Endothelial cell of umbilical vein (primary cell): ENCODE results near the gene IST1. TPM values are rescaled to one million over a fixed set of nuclear protein-coding genes. Genes with fewer than 3 reads are reported as not detected.

Experiments used
- BruUV-seq: library from RNA; stranded (reverse); fragments of 400-500 nt; replicated peaks from 2 replicates; lab custom pipeline; 2021; lab: Mats Ljungman, UMichigan
- CTCF ChIA-PET: fragments of 300-600, 350-600 bp; sonication (Branson Sonifier 250); formaldehyde crosslinking; loops from one replicate; lab custom pipeline; 2021; ENCODE audit warnings: antibody characterized with exemption, inconsistent platforms; lab: Charles Lee
- POLR2A ChIA-PET: fragments of 300-600, 350-600 bp; sonication (Branson Sonifier 250); formaldehyde crosslinking; loops from one replicate; lab custom pipeline; 2021; ENCODE audit warnings: antibody characterized with exemption, inconsistent platforms; lab: Charles Lee
- DNase-seq: peaks from one replicate; pipeline ENCODE4 v3.0.0-alpha.2; 2011; ENCODE audit warnings: low read depth, low spot score
- FAIRE-seq: peaks from 2 replicates; lab custom pipeline; 2011; peaks lifted over from hg19 to GRCh38; lab: Jason Lieb, UNC
- H2AFZ ChIP-seq: 2 replicates; pipeline ENCODE4 v1.6.0; 2012; ENCODE audit warnings: low read depth, low read length, control low read depth, inconsistent platforms
- H3K27ac ChIP-seq: 2 replicates; pipeline ENCODE4 v1.5.1; 2011; ENCODE audit warnings: low read depth, mild to moderate bottlenecking, control low read depth, low read length, moderate library complexity; ENCODE audit not compliant: insufficient read depth
- H3K27me3 ChIP-seq, 2 experiments: 2 replicates each; pipeline versions ENCODE4 v1.6.0 to v1.6.1; 2011; ENCODE audit warnings: low read length in 2 of 2, mixed read lengths in 1 of 2; ENCODE audit not compliant: control insufficient read depth in 2 of 2, insufficient read depth in 2 of 2
- H3K36me3 ChIP-seq, 2 experiments: 2 replicates in 1 of 2; 3 replicates in 1 of 2; pipeline ENCODE4 v1.5.1; 2011; ENCODE audit warnings: low read length in 2 of 2, mild to moderate bottlenecking in 1 of 2, moderate library complexity in 1 of 2; ENCODE audit not compliant: control insufficient read depth in 2 of 2, insufficient read depth in 2 of 2; ENCODE audit errors: extremely low read depth in 1 of 2
- H3K4me1 ChIP-seq: 3 replicates; pipeline ENCODE4 v1.5.1; 2011; ENCODE audit warnings: mild to moderate bottlenecking, low read length; ENCODE audit not compliant: control insufficient read depth, insufficient read depth; ENCODE audit errors: extremely low read depth
- H3K4me2 ChIP-seq: 2 replicates; pipeline ENCODE4 v1.6.1; 2011; ENCODE audit warnings: low read length, control low read depth, mixed read lengths; ENCODE audit not compliant: insufficient read depth
- H3K4me3 ChIP-seq, 3 experiments: fragments of 200-600 bp in 1 of 3; sonication (generic), shearing (Covaris generic) in 1 of 3; replicated peaks in 1 of 3; 2 replicates each; pipeline ENCODE4 v1.5.1; 2011 to 2016; ENCODE audit warnings: control low read depth in 3 of 3, low read length in 3 of 3, mild to moderate bottlenecking in 2 of 3, inconsistent platforms in 1 of 3, low read depth in 1 of 3, moderate library complexity in 1 of 3; ENCODE audit not compliant: insufficient read depth in 1 of 3
- H3K79me2 ChIP-seq: 2 replicates; pipeline ENCODE4 v1.6.0; 2012; ENCODE audit warnings: low read length, inconsistent platforms; ENCODE audit not compliant: control insufficient read depth, insufficient read depth
- H3K9ac ChIP-seq: replicated peaks from 2 replicates; pipeline ENCODE3; 2011; ENCODE audit warnings: low read length, control low read depth; ENCODE audit not compliant: insufficient read depth; ENCODE audit errors: extremely low read depth
- H3K9me1 ChIP-seq: replicated peaks from 3 replicates; pipeline ENCODE4 v1.6.0; 2011; ENCODE audit warnings: mild to moderate bottlenecking, low read length; ENCODE audit not compliant: control insufficient read depth, insufficient read depth; ENCODE audit errors: extremely low read depth
- H3K9me3 ChIP-seq: replicated peaks from 2 replicates; pipeline ENCODE4 v1.5.1; 2012; ENCODE audit warnings: low read length, inconsistent platforms; ENCODE audit not compliant: control insufficient read depth, insufficient read depth
- H4K20me1 ChIP-seq: replicated peaks from 2 replicates; pipeline ENCODE3; 2011; ENCODE audit warnings: mild to moderate bottlenecking, low read length; ENCODE audit not compliant: control insufficient read depth, insufficient read depth; ENCODE audit errors: extremely low read depth
- EZH2 ChIP-seq: IDR thresholded peaks from 2 replicates; pipeline ENCODE4 v1.6.1; 2012; ENCODE audit warnings: borderline replicate concordance, low read depth, mild to moderate bottlenecking, moderate library complexity, low read length, inconsistent platforms; ENCODE audit not compliant: severe bottlenecking
- FOS ChIP-seq: IDR thresholded peaks from 2 replicates; pipeline ENCODE4 v1.6.1; 2011; ENCODE audit warnings: mild to moderate bottlenecking, low read length, moderate library complexity, borderline replicate concordance; ENCODE audit not compliant: insufficient read depth
- GATA2 ChIP-seq: IDR thresholded peaks from 2 replicates; pipeline ENCODE4 v1.7.0; 2011; ENCODE audit warnings: low read depth, mild to moderate bottlenecking, moderate library complexity, mixed read lengths, low read length; ENCODE audit not compliant: insufficient read length, insufficient read depth
- JUN ChIP-seq: IDR thresholded peaks from 2 replicates; pipeline ENCODE4 v1.6.1; 2011; ENCODE audit warnings: borderline replicate concordance, low read depth; ENCODE audit not compliant: insufficient read length, insufficient read depth
- MAX ChIP-seq: IDR thresholded peaks from 2 replicates; pipeline ENCODE4 v1.6.1; 2011; ENCODE audit not compliant: insufficient read depth, insufficient read length
- MYC ChIP-seq: IDR thresholded peaks from one replicate; pipeline ENCODE4 v1.6.1; 2011; ENCODE audit warnings: mild to moderate bottlenecking, low read depth, low read length
- POLR2A ChIP-seq: IDR thresholded peaks from 2 replicates; pipeline ENCODE4 v1.6.1; 2012; ENCODE audit warnings: low read depth, mild to moderate bottlenecking, control low read depth, low read length
- POLR2AphosphoS5 ChIP-seq: IDR thresholded peaks from 2 replicates; pipeline ENCODE4 v1.6.1; 2012; ENCODE audit warnings: low read depth, mild to moderate bottlenecking, control low read depth, low read length, moderate library complexity; ENCODE audit not compliant: insufficient read depth
- dilution Hi-C: fragments of 300-500 bp; cut with MboI; formaldehyde crosslinking; loops from one replicate; pipeline ENCODE4 v1.15.0; 2019; ENCODE audit warnings: low sequenced_read_pairs; ENCODE audit not compliant: extremely low pct_ligation_motif_present
- intact Hi-C: fragments of 100-400 bp; cut with micrococcal nuclease; formaldehyde crosslinking; loops from one replicate; pipeline ENCODE4 v1.10.0; 2022
- polyA plus RNA-seq, 4 experiments: library from polyadenylated mRNA; depleted of rRNA in 3 of 4; stranded (reverse) in 3 of 4; unstranded in 1 of 4; fragments of >200 nt; gene quantifications; 2 replicates each; pipeline versions ENCODE4 v1.2.1 to v1.2.3, GENCODE V29; 2011 to 2012; ENCODE audit warnings: missing spikeins in 1 of 4
- total RNA-seq: library from RNA; stranded (reverse); gene quantifications from 2 replicates; pipeline ENCODE4 v1.2.3, GENCODE V29; 2021
- TF ChIP-seq, protein P1 (sequence below), 2 donors: IDR thresholded peaks; 1 replicate in 1 of 2; 2 replicates in 1 of 2; pipeline ENCODE4 v1.5.1; 2011; ENCODE audit warnings: low read length in 2 of 2, mild to moderate bottlenecking in 2 of 2, moderate library complexity in 2 of 2, control low read depth in 1 of 2, inconsistent platforms in 1 of 2, low read depth in 1 of 2; ENCODE audit not compliant: insufficient read depth in 1 of 2; ENCODE audit errors: extremely low read depth in 1 of 2

IST1 gene
- total and polyA plus RNA-seq, 2 donors (not counting 3 experiments of a cell fraction or from before 2014, with no cell fraction given), result 145 to 165 TPM

DNA sequence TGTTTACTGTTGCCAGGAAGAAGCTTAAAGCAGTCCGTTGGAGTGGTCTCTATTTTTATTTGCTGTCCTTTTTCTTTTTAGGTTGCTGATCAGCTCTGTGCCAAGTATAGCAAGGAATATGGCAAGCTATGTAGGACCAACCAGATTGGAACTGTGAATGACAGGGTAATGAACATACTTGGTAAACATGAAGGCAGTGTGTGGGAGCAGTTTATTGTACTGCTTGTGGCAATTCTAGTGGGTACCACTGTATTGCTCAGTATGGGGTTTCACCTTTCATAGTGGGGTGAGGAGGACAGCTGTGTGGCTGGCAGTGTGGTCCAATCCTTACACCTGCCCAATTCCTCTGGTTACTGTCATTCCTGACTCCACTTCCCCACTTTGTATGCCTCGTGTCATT lies 25.3 kb downstream of the IST1 start:
- ChIA-PET POLR2A (no interaction called here), CTCF (interaction anchor here (1.6 to 2.5 kb wide), 2 partner anchors 12 to 41 kb away, joined by 6 to 9 read pairs; no protein-coding TSS in a partner anchor)
- no TSS peak for BruUV-seq
- peaks cover 29 to 34% of the 10 kb centered on the region in 2 experiments for H3K36me3 ChIP-seq
- FAIRE-seq, result no peak
- no peak for TF ChIP-seq MYC
- no peak for TF ChIP-seq FOS
- TF ChIP-seq GATA2, result no peak
- TF ChIP-seq, protein P1, sequence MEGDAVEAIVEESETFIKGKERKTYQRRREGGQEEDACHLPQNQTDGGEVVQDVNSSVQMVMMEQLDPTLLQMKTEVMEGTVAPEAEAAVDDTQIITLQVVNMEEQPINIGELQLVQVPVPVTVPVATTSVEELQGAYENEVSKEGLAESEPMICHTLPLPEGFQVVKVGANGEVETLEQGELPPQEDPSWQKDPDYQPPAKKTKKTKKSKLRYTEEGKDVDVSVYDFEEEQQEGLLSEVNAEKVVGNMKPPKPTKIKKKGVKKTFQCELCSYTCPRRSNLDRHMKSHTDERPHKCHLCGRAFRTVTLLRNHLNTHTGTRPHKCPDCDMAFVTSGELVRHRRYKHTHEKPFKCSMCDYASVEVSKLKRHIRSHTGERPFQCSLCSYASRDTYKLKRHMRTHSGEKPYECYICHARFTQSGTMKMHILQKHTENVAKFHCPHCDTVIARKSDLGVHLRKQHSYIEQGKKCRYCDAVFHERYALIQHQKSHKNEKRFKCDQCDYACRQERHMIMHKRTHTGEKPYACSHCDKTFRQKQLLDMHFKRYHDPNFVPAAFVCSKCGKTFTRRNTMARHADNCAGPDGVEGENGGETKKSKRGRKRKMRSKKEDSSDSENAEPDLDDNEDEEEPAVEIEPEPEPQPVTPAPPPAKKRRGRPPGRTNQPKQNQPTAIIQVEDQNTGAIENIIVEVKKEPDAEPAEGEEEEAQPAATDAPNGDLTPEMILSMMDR (IDR thresholded peaks at IDR 0.05; ENCODE audit: extremely low read depth in 1 of 2, insufficient read depth in 1 of 2, low read depth in 1 of 2, low read length in 2 of 2), result no peak
- no peak for TF ChIP-seq POLR2A
- no peak for TF ChIP-seq POLR2AphosphoS5
- TF ChIP-seq EZH2, result no peak
- TF ChIP-seq MAX, result no peak
- TF ChIP-seq JUN, result no peak
- intact Hi-C loops (loop anchor here (10.0 kb wide), 1 partner anchor 174 kb away; the partner anchor contains the start of genes DHX38 and TXNL4B), dilution Hi-C loops (no loop called here)
- no peak overlapping the region for H2AFZ ChIP-seq
- no peak overlapping the region for H3K4me3 ChIP-seq
- peaks cover 55% of the 10 kb centered on the region for H3K79me2 ChIP-seq
- no peaks in the 10 kb centered on the region for H3K27me3 ChIP-seq
- no peaks in the 10 kb centered on the region for H3K9me3 ChIP-seq
- H3K27ac ChIP-seq, result no peak overlapping the region
- H3K4me1 ChIP-seq, result peaks cover 22% of the 10 kb centered on the region
- H3K9ac ChIP-seq, result no peak overlapping the region
- DNase-seq, result no peak
- no peaks in the 10 kb centered on the region for H3K9me1 ChIP-seq
- H3K4me2 ChIP-seq, result no peak overlapping the region
- no peaks in the 10 kb centered on the region for H4K20me1 ChIP-seq
